Right cardiac atrium (tissue), 5 donors: ENCODE measurements around the gene PADI2. TPM values are rescaled to one million over a fixed set of nuclear protein-coding genes. Genes with fewer than 3 reads are reported as not detected.
A peak's percentile ranks its signal among the peaks of the same experiment; 100 is the strongest.

Experiments used
- ATAC-seq, 2 donors: fragments of 200-7000 bp; cut with Tn5 transposase; one replicate each; pipeline versions ENCODE4 v1.8.0 to v1.9.1; 2020; ENCODE audit warnings: moderate library complexity in 2 of 2, mild to moderate bottlenecking in 1 of 2
- DNase-seq, 3 donors: peaks; one replicate each; pipeline ENCODE4 v3.0.0-alpha.2; 2020
- H3K27ac ChIP-seq: one replicate; pipeline ENCODE4 v1.5.1; 2013; ENCODE audit warnings: mild to moderate bottlenecking, low read length, control low read depth, moderate library complexity
- H3K27me3 ChIP-seq: one replicate; pipeline ENCODE4 v1.6.1; 2013; ENCODE audit not compliant: control insufficient read depth, insufficient read depth
- H3K4me1 ChIP-seq: one replicate; pipeline ENCODE4 v1.6.1; 2013; ENCODE audit warnings: low read length; ENCODE audit not compliant: control insufficient read depth, insufficient read depth
- H3K4me3 ChIP-seq: one replicate; pipeline ENCODE4 v1.5.1; 2013; ENCODE audit warnings: low read length, control low read depth
- H3K9me3 ChIP-seq: one replicate; pipeline ENCODE4 v1.6.1; 2013; ENCODE audit warnings: low read length; ENCODE audit not compliant: control insufficient read depth
- WGBS: extraction: QIAGEN DNeasy Blood & Tissue Kit; methylation state at CpG from one replicate; pipeline ENCODE4 v1.1.7; 2013; 5-methylcytosine and 5-hydroxymethylcytosine counted together
- intact Hi-C, 4 donors: fragments of 100-400 bp; cut with DNase I; formaldehyde crosslinking; loops; one replicate each; pipeline versions ENCODE4 v1.11.0 to v1.14.0; 2022 to 2023
- polyA plus RNA-seq: library from polyadenylated mRNA; stranded (reverse); fragments of 200-250 nt; gene quantifications from one replicate; pipeline ENCODE4 v1.2.3, GENCODE V29; 2013
- total RNA-seq, 4 donors: library from RNA; stranded (reverse); fragmentation: NEBNext Ultra II Directional; extraction: Animal tissue kit (Norgen Biotek cat#: 25700); gene quantifications; one replicate each; pipeline ENCODE4 v1.2.1, GENCODE V29; 2021
- donor health status: healthy with polysubstance abuse.
- donor health status: DM: no; HTN: yes; CAD: no.
- donor health status: DM: no; HTN: no; CAD: no.
- donor health status: DM: no; HTN: yes; CAD: no; lungs with severe emphysema.
- donor health status: DM: yes; HTN: yes; CAD: no.

PADI2 gene
- total and polyA plus RNA-seq, 5 donors, result 0.07 to 0.68 (median 0.25) TPM

DNA sequence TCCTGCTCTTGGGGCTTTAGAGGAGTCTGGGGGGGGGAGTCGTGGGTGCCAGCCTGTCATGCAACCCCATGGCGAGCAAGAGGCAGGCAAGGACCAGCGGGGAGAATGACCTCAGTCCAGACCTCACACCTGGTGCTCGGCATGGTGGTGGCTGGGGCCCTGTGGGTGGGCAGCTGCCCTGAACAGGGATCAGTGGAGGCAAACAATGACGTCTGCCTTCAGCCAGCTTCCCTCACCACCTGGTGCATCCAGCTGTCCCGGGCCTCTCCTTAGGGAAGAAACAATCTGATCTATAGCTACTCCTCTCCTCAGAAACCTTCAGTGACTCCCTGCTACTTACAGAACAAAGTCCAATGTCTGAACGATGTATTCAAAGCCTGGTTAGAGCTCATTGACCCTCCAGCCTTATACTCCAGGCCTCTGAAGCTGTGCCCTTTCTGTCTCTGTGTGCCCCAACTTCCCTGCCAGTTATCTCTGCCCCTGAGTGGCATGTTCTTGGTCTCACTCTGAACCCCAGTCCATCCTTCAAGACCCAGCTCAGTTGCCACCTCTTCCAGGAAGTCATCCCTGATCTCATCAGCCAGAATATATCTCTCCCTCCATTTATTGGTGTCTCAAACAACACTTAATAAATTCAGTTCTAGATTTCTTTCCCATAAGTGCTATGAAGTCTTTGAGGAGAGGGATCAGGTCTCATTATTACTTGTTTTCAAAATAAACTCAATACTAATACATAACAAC is 6.6 kb downstream of the PADI2 start:
- intact Hi-C loops, result no loop called here
- no peaks in the 10 kb centered on the region for H3K9me3 ChIP-seq
- no peaks in the 10 kb centered on the region for H3K27me3 ChIP-seq
- WGBS, result 61% methylated on average over 7 of the region's 7 CpGs
- DNase-seq, result no peak
- H3K4me3 ChIP-seq, result no peak overlapping the region
- no peaks in the 10 kb centered on the region for H3K4me1 ChIP-seq
- no peak for ATAC-seq
- H3K27ac ChIP-seq, result no peak overlapping the region

GRCh38 chr1:17112076-17112475 is 7.2 kb downstream of the PADI2 start:
- intact Hi-C loops, result no loop called here
- DNase-seq (no peak), ATAC-seq (no peak)
- H3K27me3 ChIP-seq, result no peaks in the 10 kb centered on the region
- no peaks in the 10 kb centered on the region for H3K4me1 ChIP-seq
- H3K9me3 ChIP-seq, result no peaks in the 10 kb centered on the region
- no peak overlapping the region for H3K27ac ChIP-seq
- 72% methylated on average over 6 of the region's 6 CpGs for WGBS
- H3K4me3 ChIP-seq, result no peak overlapping the region

DNA sequence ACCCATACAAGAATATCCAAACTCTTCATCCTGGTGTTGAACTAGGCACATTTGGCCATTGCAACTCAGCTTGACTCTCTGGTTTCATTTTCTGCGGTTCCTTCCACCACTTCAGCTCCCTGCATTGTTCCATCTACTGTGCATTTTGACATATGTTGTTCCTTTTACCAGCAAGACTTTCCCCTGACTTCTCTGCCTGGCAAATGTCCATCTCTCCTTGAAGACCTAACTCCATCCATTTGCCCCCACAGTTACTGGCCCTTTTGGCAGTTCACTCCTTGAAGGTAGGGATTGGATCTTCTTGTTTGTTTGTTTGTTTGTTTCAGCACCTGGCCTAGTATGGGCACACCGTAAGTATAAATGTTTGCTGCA is 8.7 kb downstream of the PADI2 start:
- H3K27ac ChIP-seq, result no peak overlapping the region
- intact Hi-C loops, result no loop called here
- H3K4me3 ChIP-seq, result no peak overlapping the region
- WGBS, result 82% methylated on average over 2 of the region's 2 CpGs
- ATAC-seq, result no peak
- no peak for DNase-seq
- no peaks in the 10 kb centered on the region for H3K4me1 ChIP-seq
- no peaks in the 10 kb centered on the region for H3K27me3 ChIP-seq
- H3K9me3 ChIP-seq, result no peaks in the 10 kb centered on the region

DNA sequence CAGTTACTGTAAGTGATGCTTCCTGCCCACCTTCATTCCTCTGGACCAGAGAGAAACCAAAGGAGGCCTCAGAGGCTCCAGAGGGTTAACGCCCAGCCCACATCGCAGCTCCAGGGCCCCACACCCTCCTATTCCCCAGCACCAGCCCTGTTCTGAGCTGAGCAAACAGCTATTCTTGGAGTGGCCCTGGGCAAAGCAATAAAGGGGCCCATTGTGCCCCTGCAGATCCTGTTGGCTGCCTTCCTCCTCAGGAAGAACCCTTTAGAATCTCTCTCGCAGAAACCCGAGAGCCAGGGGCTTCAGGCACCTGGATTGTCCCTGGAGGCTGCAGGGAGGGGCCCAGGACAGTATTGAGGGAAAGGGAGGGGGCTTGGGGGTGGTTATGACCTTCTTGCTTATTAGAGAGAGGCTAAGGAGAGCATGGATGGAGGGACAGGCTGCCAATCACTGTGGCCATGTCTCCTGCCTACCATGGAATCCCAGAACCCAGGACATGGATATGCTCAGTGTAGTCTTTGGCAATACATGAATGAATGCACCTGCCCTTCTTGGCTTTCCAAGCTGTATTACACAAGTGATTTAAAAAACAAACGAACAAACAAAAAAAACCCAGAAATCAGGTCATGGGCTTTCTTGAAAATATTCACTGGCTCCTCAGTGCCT is 9.2 kb downstream of the PADI2 start:
- no peaks in the 10 kb centered on the region for H3K4me1 ChIP-seq

GRCh38 chr1:17108786-17109185 is 10.5 kb downstream of the PADI2 start:
- 93% methylated on average over 1 of the region's 1 CpG for WGBS
- no peak overlapping the region for H3K27ac ChIP-seq
- no peaks in the 10 kb centered on the region for H3K9me3 ChIP-seq
- H3K4me1 ChIP-seq, result no peaks in the 10 kb centered on the region
- DNase-seq (no peak), ATAC-seq (peak in 1 of 2 donors; percentile 49)
- intact Hi-C loops, result no loop called here
- H3K4me3 ChIP-seq, result no peak overlapping the region
- H3K27me3 ChIP-seq, result no peaks in the 10 kb centered on the region

More for the DNA sequence above, 9.2 kb downstream of the PADI2 start:
- Histone ChIP-seq H3K9me3 (no peaks in the 10 kb centered on the region), H3K4me3 (no peak overlapping the region), H3K27ac (no peak overlapping the region), H3K27me3 (no peaks in the 10 kb centered on the region)
- DNase-seq, result no peak
- ATAC-seq, result no peak
- 61% methylated on average over 5 of the region's 5 CpGs for WGBS
- intact Hi-C loops, result no loop called here

DNA sequence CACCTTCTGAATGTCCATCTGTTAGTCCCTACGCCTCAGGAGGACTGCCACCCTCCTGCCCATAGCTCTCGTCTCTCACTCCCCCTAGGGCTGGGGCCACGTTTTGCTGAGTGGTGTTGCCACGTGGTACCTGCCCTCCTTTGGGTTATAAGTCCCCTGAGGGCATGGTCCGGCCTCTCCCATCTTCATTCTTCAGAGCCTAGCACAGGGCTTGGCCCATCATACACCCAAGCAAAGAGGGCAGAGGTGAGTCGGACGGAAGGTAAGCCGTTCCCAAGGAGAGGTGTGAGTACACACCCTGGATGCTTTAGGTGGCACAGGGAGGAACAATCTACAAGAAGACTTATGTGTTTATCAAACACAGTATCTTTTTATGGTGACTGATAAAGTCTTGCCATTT is 10.9 kb downstream of the PADI2 start:
- Histone ChIP-seq H3K4me1 (no peaks in the 10 kb centered on the region), H3K4me3 (no peak overlapping the region), H3K27ac (no peak overlapping the region), H3K9me3 (no peaks in the 10 kb centered on the region), H3K27me3 (no peaks in the 10 kb centered on the region)
- 72% methylated on average over 8 of the region's 8 CpGs for WGBS
- DNase-seq (no peak), ATAC-seq (peak in 1 of 2 donors; percentile 38)
- intact Hi-C loops, result no loop called here

- 85% methylated on average over 17 of the region's 17 CpGs for WGBS
- intact Hi-C loops, result no loop called here
- Histone ChIP-seq H3K4me1 (no peaks in the 10 kb centered on the region), H3K4me3 (no peak overlapping the region), H3K27ac (no peak overlapping the region), H3K9me3 (no peaks in the 10 kb centered on the region), H3K27me3 (no peaks in the 10 kb centered on the region)
- no peak for ATAC-seq
- no peak for DNase-seq
Measured at GRCh38 chr1:17104782-17105181, 14.5 kb downstream of the PADI2 start.

DNA sequence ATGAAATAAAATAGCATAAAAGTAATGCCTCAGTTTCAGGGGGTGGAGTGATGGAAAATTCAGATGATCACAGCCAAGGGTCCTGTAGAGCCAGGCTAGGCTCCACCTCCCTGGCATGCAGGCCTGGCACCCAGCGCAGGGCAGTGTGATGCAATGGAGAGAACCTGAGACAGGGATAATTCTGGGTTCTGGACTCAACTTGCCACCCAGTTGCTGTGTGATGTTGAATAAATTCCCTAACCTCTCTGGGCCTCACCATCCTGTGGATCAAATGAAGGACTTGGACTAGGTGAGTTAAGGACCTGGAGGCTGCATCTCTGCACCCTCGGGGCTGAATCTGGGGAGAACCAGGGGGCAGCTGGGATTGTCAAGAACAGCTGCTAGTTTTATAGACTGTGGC is 17.0 kb downstream of the PADI2 start:
- DNase-seq, result no peak
- Histone ChIP-seq H3K27ac (no peak overlapping the region), H3K27me3 (no peaks in the 10 kb centered on the region), H3K4me1 (no peaks in the 10 kb centered on the region), H3K4me3 (no peak overlapping the region), H3K9me3 (no peaks in the 10 kb centered on the region)
- WGBS, result 84% methylated on average over 2 of the region's 2 CpGs
- ATAC-seq, result no peak
- intact Hi-C loops, result no loop called here

GRCh38 chr1:17101261-17101660 is 18.0 kb downstream of the PADI2 start:
- no peaks in the 10 kb centered on the region for H3K27me3 ChIP-seq
- 68% methylated on average over 4 of the region's 4 CpGs for WGBS

DNA sequence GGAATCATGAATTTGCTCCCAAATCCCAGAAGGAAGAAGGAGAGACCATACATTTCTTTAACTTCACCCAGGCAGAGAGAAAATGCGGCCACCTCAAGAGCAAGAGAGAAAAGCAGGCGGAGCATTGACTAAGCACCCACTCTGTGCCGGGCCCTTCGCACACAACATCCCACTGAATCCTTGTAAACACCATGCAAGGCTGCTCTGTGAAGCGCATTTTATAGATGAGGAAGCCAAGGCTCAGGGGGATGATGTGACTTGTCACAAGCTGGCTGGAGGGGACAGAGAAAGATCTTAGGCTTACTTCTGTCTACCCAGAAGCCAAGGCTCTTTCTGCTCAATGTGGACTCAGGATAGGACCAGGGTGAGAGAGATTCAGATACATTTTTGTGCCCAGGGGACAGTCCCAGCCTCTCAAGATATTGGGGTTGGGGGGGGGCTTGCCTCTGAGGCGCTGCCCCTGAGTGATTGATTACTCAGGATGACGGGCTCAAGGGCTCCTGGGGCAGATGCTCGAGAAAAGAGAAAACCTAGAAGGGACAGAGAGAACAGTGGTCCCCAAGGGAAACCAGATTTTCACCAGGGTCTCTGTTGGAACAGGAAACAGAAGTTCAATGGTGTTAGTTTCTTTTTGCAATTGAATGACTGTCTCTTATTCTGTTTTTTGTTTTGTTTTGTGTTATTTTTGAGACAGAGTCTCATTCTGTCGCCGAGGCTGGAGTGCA is 19.5 kb downstream of the PADI2 start:
- ATAC-seq (no peak), DNase-seq (no peak)
- Histone ChIP-seq H3K4me1 (no peaks in the 10 kb centered on the region), H3K27ac (no peak overlapping the region), H3K9me3 (no peaks in the 10 kb centered on the region), H3K27me3 (no peaks in the 10 kb centered on the region), H3K4me3 (no peak overlapping the region)
- intact Hi-C loops, result no loop called here
- WGBS, result 73% methylated on average over 10 of the region's 10 CpGs

More at GRCh38 chr1:17101261-17101660, 18.0 kb downstream of the PADI2 start:
- Histone ChIP-seq H3K4me1 (no peaks in the 10 kb centered on the region), H3K4me3 (no peak overlapping the region), H3K9me3 (no peaks in the 10 kb centered on the region), H3K27ac (no peak overlapping the region)
- no peak for DNase-seq
- no peak for ATAC-seq
- intact Hi-C loops, result no loop called here
